NT2/D1 (cell line): ENCODE measurements around the gene LKAAEAR1.
A peak's percentile ranks its signal among the peaks of the same experiment; 100 is the strongest.
"Not testable (repeated sequence)": the region's sequence is repeated elsewhere in the genome, so short reads cannot be mapped to it uniquely, and the experiment has no call there.

Experiments used
- DNase-seq: peaks from one replicate; pipeline ENCODE4 v3.0.0-alpha.2; 2011; ENCODE audit warnings: low read depth, low spot score
- H3K27me3 ChIP-seq: 2 replicates; pipeline ENCODE4 v1.6.0; 2011; ENCODE audit warnings: mild to moderate bottlenecking; ENCODE audit not compliant: insufficient read length, insufficient read depth
- H3K36me3 ChIP-seq: 2 replicates; pipeline ENCODE4 v1.6.1; 2011; ENCODE audit warnings: mild to moderate bottlenecking, low read length, mixed read lengths; ENCODE audit not compliant: insufficient read depth, insufficient read length
- H3K4me1 ChIP-seq: 2 replicates; pipeline ENCODE4 v1.5.1; 2011; ENCODE audit not compliant: insufficient read depth, insufficient read length
- H3K4me3 ChIP-seq: 2 replicates; pipeline ENCODE4 v1.5.1; 2011; ENCODE audit warnings: low read depth; ENCODE audit not compliant: insufficient read length
- H3K9ac ChIP-seq: 2 replicates; pipeline ENCODE4 v1.6.0; 2011; ENCODE audit warnings: low read depth; ENCODE audit not compliant: insufficient read length
- H3K9me3 ChIP-seq: 2 replicates; pipeline ENCODE4 v1.5.1; 2011; ENCODE audit warnings: mild to moderate bottlenecking, low read length; ENCODE audit not compliant: insufficient read depth
- SUZ12 ChIP-seq: IDR thresholded peaks from 2 replicates; pipeline ENCODE4 v1.6.1; 2011; ENCODE audit not compliant: insufficient read length, insufficient read depth; ENCODE audit errors: extremely low read depth
- YY1 ChIP-seq: IDR thresholded peaks from 2 replicates; pipeline ENCODE4 v1.6.1; 2011; ENCODE audit not compliant: insufficient read length, insufficient read depth
- ZNF274 ChIP-seq: IDR thresholded peaks from 2 replicates; pipeline ENCODE4 v1.6.1; 2011; ENCODE audit warnings: mild to moderate bottlenecking, low read depth, low read length

The LKAAEAR1 gene

GRCh38 chr20:64091770-64092169, 7.6 kb upstream of the LKAAEAR1 start:
- no peak overlapping the region for H3K9ac ChIP-seq
- no peaks in the 10 kb centered on the region for H3K36me3 ChIP-seq
- no peak for DNase-seq
- TF ChIP-seq SUZ12 = no peak
- no peak for TF ChIP-seq YY1
- TF ChIP-seq ZNF274 = no peak
- no peak overlapping the region for H3K4me3 ChIP-seq
- peaks cover 21% of the 10 kb centered on the region for H3K27me3 ChIP-seq
- peaks cover 10% of the 10 kb centered on the region for H3K4me1 ChIP-seq
- peaks cover 6% of the 10 kb centered on the region; the same call in 1 of the 2 replicates for H3K9me3 ChIP-seq

- TF ChIP-seq YY1 (no peak), SUZ12 (no peak), ZNF274 (no peak)
- H3K27me3 ChIP-seq = peaks cover 25% of the 10 kb centered on the region
- no peak for DNase-seq
- H3K4me3 ChIP-seq = no peak overlapping the region
- H3K9ac ChIP-seq = no peak overlapping the region
- H3K36me3 ChIP-seq = no peaks in the 10 kb centered on the region
- H3K9me3 ChIP-seq = peaks cover 6% of the 10 kb centered on the region; the same call in 1 of the 2 replicates
- peaks cover 10% of the 10 kb centered on the region for H3K4me1 ChIP-seq
These were observed 7.1 kb upstream of the LKAAEAR1 start for GRCh38 chr20:64091340-64091739.

- Histone ChIP-seq H3K9ac (no peak overlapping the region), H3K36me3 (no peaks in the 10 kb centered on the region), H3K9me3 (peaks cover 6% of the 10 kb centered on the region; the same call in 1 of the 2 replicates), H3K27me3 (peaks cover 36% of the 10 kb centered on the region), H3K4me1 (peaks cover 10% of the 10 kb centered on the region), H3K4me3 (no peak overlapping the region)
- TF ChIP-seq SUZ12 (no peak), YY1 (no peak), ZNF274 (no peak)
- DNase-seq = no peak
These were observed 6.0 kb upstream of the LKAAEAR1 start for GRCh38 chr20:64090165-64090564.

GRCh38 chr20:64088586-64088985, 4.4 kb upstream of the LKAAEAR1 start:
- DNase-seq, H3K9me3 ChIP-seq, H3K9ac ChIP-seq, H3K4me3 ChIP-seq, H3K36me3 ChIP-seq: not testable (repeated sequence)
- Histone ChIP-seq H3K27me3 (peaks cover 52% of the 10 kb centered on the region), H3K4me1 (peaks cover 19% of the 10 kb centered on the region)

- Histone ChIP-seq H3K4me1 (peaks cover 22% of the 10 kb centered on the region), H3K27me3 (peaks cover 59% of the 10 kb centered on the region)
- not testable (repeated sequence) for H3K4me3 ChIP-seq, H3K9me3 ChIP-seq, H3K9ac ChIP-seq, H3K36me3 ChIP-seq, DNase-seq
These were observed 3.1 kb upstream of the LKAAEAR1 start for GRCh38 chr20:64087226-64087825.

GRCh38 chr20:64086801-64087200, 2.6 kb upstream of the LKAAEAR1 start:
- Histone ChIP-seq H3K4me1 (peaks cover 23% of the 10 kb centered on the region), H3K36me3 (no peaks in the 10 kb centered on the region), H3K4me3 (no peak overlapping the region), H3K9me3 (peaks cover 6% of the 10 kb centered on the region; the same call in 1 of the 2 replicates), H3K27me3 (peaks cover 61% of the 10 kb centered on the region), H3K9ac (no peak overlapping the region)
- no peak for DNase-seq
- no peak for TF ChIP-seq SUZ12
- TF ChIP-seq ZNF274 = no peak
- no peak for TF ChIP-seq YY1

- Histone ChIP-seq H3K9ac (peak overlapping the region; percentile 88), H3K27me3 (peaks cover 78% of the 10 kb centered on the region), H3K4me3 (peak overlapping the region; percentile 70), H3K36me3 (no peaks in the 10 kb centered on the region), H3K4me1 (peaks cover 26% of the 10 kb centered on the region), H3K9me3 (peaks cover 6% of the 10 kb centered on the region; the same call in 1 of the 2 replicates)
- no peak for DNase-seq
- TF ChIP-seq ZNF274 = no peak
These were observed 521 bp upstream of the LKAAEAR1 start for GRCh38 chr20:64084685-64085152.

GRCh38 chr20:64083378-64083803, 807 bp downstream of the LKAAEAR1 start:
- Histone ChIP-seq H3K4me3 (peak overlapping the region; percentile 70), H3K4me1 (peaks cover 29% of the 10 kb centered on the region), H3K9ac (peak overlapping the region; percentile 88), H3K36me3 (no peaks in the 10 kb centered on the region), H3K9me3 (peaks cover 6% of the 10 kb centered on the region; the same call in 1 of the 2 replicates), H3K27me3 (peaks cover 68% of the 10 kb centered on the region)
- peak; percentile 64 for DNase-seq
- TF ChIP-seq SUZ12 = no peak
- TF ChIP-seq YY1 = no peak
- TF ChIP-seq ZNF274 = no peak
